A549 treated with CpdA at 1 μM for 4 hours (cell line): ENCODE results near the gene TBX2. TPM values are rescaled to one million over a fixed set of nuclear protein-coding genes. Genes with fewer than 3 reads are reported as not detected.

Experiments
- total RNA-seq: library from RNA; stranded (reverse); fragments of 200-300 nt; extraction: Qiagen RNA extraction; gene quantifications from 5 replicates; pipeline ENCODE4 v1.2.3, GENCODE V29; 2022; ENCODE audit warnings: low read depth

Gene TBX2
- 4.8 to 8.1 TPM (median 7.8 TPM) in 5 replicates for total RNA-seq

GRCh38 chr17:61399131-61400065 is at the start of gene TBX2:
TSS of gene TBX2 (plus strand) at chr17:61399843. CDS start at chr17:61400177, 334 bp downstream.

GRCh38 chr17:61452301-61453290 is 53.0 kb downstream of the TBX2 start, which contains the start of gene TBX4:
TSS of gene TBX4 (plus strand) at chr17:61452422. CDS start at chr17:61456491, 4,069 bp downstream.

Other genes starting within 250 kb of the TBX2 start
- gene TBX4, start 52.6 kb downstream of the TBX2 start, total RNA-seq: 0.09 to 0.41 TPM (median 0.15 TPM) in 5 replicates
- gene NACA2, start 191.4 kb downstream of the TBX2 start, total RNA-seq: 0.10 TPM in 1 of 5 replicates, not detected in the others